Sigmoid colon (tissue), 4 donors: ENCODE data around the gene PFKP.

ENCODE experiments used
- CTCF ChIP-seq, 4 experiments: fragments of 450-650 bp in 3 of 4; fragments of 200-600 bp in 1 of 4; IDR thresholded peaks; one replicate each; pipeline ENCODE4 v1.5.1; 2016 to 2019; ENCODE audit warnings: antibody characterized with exemption in 4 of 4, mild to moderate bottlenecking in 3 of 4, moderate library complexity in 2 of 4
- POLR2A ChIP-seq, 2 donors: fragments of 450-650 bp; IDR thresholded peaks; one replicate each; pipeline ENCODE4 v1.6.1; 2016; ENCODE audit warnings: antibody characterized with exemption in 2 of 2, mild to moderate bottlenecking in 2 of 2, moderate library complexity in 2 of 2
- POLR2AphosphoS5 ChIP-seq, 4 donors: sonication (generic); formaldehyde crosslinking; IDR thresholded peaks; one replicate each; pipeline ENCODE4 v1.6.1; 2017; ENCODE audit warnings: antibody characterized with exemption in 4 of 4

GRCh38 chr10:3126741-3127346 is 59.5 kb downstream of the PFKP start:
- TF ChIP-seq CTCF (IDR thresholded peaks at IDR 0.05) (no peak), POLR2AphosphoS5 (IDR thresholded peaks at IDR 0.05) (no peak), POLR2A (IDR thresholded peaks at IDR 0.05) (no peak)
